ENCODE results near the gene FREM1. TPM values are rescaled to one million over a fixed set of nuclear protein-coding genes. Genes with fewer than 3 reads are reported as not detected.
A peak's percentile ranks its signal among the peaks of the same experiment; 100 is the strongest.

FREM1 gene
- total and polyA plus RNA-seq, 2 of the 13 experiments (the other 11 are each of a cell fraction or from before 2014, with no cell fraction given): 64.3 to 202 TPM

DNA sequence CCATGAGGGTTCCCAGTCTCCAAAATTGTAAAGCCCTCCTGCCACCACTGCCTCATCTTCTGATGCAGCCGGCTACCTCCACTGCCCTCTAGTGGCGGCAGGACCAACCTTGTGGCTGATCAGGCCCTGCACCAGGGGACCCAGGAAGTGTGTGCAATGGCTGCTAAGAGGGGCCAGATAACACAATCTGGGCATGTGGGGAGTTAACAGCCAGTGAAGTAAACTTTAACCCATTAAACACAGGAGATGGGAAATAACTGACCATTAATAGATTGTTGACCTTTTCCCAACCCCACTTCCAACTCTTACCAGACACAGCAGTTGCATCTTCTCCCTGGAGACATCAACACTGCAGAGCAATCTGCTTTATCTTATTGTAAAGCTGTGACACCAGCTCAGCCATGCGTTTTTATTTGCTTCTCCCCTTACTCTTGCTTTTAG lies 63.3 kb downstream of the FREM1 start (continued):
- TF ChIP-seq, protein P1, sequence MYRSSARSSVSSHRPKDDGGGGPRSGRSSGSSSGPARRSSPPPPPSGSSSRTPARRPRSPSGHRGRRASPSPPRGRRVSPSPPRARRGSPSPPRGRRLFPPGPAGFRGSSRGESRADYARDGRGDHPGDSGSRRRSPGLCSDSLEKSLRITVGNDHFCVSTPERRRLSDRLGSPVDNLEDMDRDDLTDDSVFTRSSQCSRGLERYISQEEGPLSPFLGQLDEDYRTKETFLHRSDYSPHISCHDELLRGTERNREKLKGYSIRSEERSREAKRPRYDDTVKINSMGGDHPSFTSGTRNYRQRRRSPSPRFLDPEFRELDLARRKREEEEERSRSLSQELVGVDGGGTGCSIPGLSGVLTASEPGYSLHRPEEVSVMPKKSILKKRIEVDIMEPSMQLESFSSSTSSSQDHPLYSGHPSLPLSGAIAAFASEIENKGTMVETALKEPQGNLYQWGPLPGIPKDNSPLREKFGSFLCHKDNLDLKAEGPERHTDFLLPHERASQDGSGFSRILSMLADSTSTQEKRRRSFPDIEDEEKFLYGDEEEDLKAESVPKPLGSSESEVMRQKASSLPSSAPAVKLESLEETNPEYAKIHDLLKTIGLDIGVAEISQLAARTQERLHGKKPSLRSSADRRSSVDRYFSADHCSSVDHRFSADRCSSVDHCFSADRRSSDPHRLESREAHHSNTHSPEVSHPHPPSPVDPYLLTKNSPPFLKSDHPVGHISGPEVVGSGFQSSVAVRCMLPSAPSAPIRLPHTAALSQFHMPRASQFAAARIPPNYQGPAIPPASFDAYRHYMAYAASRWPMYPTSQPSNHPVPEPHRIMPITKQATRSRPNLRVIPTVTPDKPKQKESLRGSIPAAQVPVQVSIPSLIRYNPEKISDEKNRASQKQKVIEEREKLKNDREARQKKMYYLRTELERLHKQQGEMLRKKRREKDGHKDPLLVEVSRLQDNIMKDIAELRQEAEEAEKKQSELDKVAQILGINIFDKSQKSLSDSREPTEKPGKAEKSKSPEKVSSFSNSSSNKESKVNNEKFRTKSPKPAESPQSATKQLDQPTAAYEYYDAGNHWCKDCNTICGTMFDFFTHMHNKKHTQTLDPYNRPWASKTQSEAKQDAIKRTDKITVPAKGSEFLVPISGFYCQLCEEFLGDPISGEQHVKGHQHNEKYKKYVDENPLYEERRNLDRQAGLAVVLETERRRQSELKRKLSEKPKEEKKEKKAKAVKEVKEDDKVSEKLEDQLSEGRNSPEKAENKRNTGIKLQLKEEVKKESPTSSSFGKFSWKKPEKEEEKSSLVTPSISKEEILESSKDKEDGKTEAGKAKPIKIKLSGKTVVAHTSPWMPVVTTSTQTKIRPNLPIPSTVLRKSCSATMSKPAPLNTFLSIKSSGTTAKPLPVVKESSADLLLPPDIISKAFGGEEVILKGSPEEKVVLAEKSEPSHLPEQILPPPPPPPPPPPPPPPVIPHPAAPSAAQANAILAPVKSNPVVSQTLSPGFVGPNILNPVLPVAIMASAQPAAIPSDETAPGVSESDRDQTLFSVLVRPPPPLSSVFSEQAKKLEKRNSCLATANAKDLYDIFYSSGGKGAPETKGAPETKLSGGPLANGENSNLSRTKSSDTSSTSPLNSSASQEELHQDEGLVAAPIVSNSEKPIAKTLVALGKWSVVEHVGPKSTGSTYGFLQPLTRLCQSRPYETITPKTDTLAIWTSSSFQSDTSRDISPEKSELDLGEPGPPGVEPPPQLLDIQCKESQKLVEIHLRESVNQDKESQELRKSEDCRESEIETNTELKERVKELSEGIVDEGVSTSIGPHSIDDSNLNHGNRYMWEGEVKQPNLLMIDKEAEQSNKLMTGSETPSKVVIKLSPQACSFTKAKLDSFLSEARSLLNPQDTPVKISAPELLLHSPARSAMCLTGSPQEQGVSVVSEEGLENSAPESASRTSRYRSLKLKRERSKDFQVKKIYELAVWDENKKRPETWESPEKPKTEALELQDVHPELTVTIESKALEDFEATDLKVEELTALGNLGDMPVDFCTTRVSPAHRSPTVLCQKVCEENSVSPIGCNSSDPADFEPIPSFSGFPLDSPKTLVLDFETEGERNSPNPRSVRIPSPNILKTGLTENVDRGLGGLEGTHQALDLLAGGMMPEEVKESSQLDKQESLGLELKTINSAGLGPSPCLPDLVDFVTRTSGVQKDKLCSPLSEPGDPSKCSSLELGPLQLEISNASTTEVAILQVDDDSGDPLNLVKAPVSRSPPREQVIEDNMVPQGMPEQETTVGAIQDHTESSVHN (CRISPR knock-in tag; IDR thresholded peaks at IDR 0.05): no peak
- TF ChIP-seq GATA4 (IDR thresholded peaks at IDR 0.05; ENCODE audit: borderline replicate concordance, low read depth): no peak
- TF ChIP-seq, protein P2, sequence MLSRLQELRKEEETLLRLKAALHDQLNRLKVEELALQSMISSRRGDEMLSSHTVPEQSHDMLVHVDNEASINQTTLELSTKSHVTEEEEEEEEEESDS (CRISPR knock-in tag; IDR thresholded peaks at IDR 0.05; ENCODE audit: borderline replicate concordance): no peak
- no peak for TF ChIP-seq RXRB (CRISPR knock-in tag; IDR thresholded peaks at IDR 0.05; ENCODE audit: borderline replicate concordance)
- TF ChIP-seq, protein P3, sequence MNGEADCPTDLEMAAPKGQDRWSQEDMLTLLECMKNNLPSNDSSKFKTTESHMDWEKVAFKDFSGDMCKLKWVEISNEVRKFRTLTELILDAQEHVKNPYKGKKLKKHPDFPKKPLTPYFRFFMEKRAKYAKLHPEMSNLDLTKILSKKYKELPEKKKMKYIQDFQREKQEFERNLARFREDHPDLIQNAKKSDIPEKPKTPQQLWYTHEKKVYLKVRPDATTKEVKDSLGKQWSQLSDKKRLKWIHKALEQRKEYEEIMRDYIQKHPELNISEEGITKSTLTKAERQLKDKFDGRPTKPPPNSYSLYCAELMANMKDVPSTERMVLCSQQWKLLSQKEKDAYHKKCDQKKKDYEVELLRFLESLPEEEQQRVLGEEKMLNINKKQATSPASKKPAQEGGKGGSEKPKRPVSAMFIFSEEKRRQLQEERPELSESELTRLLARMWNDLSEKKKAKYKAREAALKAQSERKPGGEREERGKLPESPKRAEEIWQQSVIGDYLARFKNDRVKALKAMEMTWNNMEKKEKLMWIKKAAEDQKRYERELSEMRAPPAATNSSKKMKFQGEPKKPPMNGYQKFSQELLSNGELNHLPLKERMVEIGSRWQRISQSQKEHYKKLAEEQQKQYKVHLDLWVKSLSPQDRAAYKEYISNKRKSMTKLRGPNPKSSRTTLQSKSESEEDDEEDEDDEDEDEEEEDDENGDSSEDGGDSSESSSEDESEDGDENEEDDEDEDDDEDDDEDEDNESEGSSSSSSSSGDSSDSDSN (CRISPR knock-in tag; IDR thresholded peaks at IDR 0.05): no peak
- TF ChIP-seq AGO2 (optimal IDR thresholded peaks at IDR 0.05; ENCODE audit: low read depth, low read length): peak; percentile 82
- TF ChIP-seq ARID2 (CRISPR knock-in tag; IDR thresholded peaks at IDR 0.05; ENCODE audit: borderline replicate concordance): no peak
- TF ChIP-seq, protein P4, sequence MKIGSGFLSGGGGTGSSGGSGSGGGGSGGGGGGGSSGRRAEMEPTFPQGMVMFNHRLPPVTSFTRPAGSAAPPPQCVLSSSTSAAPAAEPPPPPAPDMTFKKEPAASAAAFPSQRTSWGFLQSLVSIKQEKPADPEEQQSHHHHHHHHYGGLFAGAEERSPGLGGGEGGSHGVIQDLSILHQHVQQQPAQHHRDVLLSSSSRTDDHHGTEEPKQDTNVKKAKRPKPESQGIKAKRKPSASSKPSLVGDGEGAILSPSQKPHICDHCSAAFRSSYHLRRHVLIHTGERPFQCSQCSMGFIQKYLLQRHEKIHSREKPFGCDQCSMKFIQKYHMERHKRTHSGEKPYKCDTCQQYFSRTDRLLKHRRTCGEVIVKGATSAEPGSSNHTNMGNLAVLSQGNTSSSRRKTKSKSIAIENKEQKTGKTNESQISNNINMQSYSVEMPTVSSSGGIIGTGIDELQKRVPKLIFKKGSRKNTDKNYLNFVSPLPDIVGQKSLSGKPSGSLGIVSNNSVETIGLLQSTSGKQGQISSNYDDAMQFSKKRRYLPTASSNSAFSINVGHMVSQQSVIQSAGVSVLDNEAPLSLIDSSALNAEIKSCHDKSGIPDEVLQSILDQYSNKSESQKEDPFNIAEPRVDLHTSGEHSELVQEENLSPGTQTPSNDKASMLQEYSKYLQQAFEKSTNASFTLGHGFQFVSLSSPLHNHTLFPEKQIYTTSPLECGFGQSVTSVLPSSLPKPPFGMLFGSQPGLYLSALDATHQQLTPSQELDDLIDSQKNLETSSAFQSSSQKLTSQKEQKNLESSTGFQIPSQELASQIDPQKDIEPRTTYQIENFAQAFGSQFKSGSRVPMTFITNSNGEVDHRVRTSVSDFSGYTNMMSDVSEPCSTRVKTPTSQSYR (CRISPR knock-in tag; IDR thresholded peaks at IDR 0.05; ENCODE audit: borderline replicate concordance): no peak
- TF ChIP-seq, protein P5, sequence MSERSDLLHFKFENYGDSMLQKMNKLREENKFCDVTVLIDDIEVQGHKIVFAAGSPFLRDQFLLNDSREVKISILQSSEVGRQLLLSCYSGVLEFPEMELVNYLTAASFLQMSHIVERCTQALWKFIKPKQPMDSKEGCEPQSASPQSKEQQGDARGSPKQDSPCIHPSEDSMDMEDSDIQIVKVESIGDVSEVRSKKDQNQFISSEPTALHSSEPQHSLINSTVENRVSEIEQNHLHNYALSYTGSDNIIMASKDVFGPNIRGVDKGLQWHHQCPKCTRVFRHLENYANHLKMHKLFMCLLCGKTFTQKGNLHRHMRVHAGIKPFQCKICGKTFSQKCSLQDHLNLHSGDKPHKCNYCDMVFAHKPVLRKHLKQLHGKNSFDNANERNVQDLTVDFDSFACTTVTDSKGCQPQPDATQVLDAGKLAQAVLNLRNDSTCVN (CRISPR knock-in tag; IDR thresholded peaks at IDR 0.05; ENCODE audit: borderline replicate concordance): no peak
- TF ChIP-seq YY1 (IDR thresholded peaks at IDR 0.05; ENCODE audit: insufficient read depth, insufficient replicate concordance, low read depth, low read length): peak; percentile 25
- TF ChIP-seq PHF8 (CRISPR knock-in tag; IDR thresholded peaks at IDR 0.05): no peak
- no peak for TF ChIP-seq ZNF12 (CRISPR knock-in tag; IDR thresholded peaks at IDR 0.05)
- TF ChIP-seq ZNF607 (CRISPR knock-in tag; IDR thresholded peaks at IDR 0.05; ENCODE audit: borderline replicate concordance): no peak
- no peak for TF ChIP-seq SP4 (CRISPR knock-in tag; IDR thresholded peaks at IDR 0.05)
